ENCODE measurements around the gene SPAG4.

Gene SPAG4

GRCh38 chr20:35598476-35598875, 17.2 kb upstream of the SPAG4 start:
- DNase-seq, result peak in 9 of 42 donors; percentile 16 to 64 (median 32)
- intact Hi-C loops (cut with DNase I), result no loop called here

GRCh38 chr20:35598899-35599775, 16.5 kb upstream of the SPAG4 start:
- intact Hi-C loops (cut with DNase I), result no loop called here
- DNase-seq, result no peak

DNA sequence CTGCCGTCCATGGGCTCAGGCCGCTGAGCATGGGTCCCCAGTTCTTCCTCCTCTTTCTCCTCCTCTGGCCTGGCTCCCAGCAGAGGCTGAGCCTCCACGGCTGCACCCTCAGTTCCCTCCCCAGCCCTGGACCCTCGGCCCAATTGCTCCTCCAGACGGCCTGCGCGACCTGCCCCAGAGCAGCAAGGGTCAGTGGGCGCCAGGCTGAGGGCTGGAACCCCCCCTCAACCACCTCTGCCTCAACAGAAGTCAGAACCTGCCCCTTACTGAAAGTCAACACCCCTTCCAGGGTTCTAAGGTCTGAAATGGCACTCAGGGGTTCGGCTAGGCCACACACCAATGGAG, 15.9 kb upstream of the SPAG4 start:
- DNase-seq, result no peak
- intact Hi-C loops (cut with DNase I), result no loop called here

DNA sequence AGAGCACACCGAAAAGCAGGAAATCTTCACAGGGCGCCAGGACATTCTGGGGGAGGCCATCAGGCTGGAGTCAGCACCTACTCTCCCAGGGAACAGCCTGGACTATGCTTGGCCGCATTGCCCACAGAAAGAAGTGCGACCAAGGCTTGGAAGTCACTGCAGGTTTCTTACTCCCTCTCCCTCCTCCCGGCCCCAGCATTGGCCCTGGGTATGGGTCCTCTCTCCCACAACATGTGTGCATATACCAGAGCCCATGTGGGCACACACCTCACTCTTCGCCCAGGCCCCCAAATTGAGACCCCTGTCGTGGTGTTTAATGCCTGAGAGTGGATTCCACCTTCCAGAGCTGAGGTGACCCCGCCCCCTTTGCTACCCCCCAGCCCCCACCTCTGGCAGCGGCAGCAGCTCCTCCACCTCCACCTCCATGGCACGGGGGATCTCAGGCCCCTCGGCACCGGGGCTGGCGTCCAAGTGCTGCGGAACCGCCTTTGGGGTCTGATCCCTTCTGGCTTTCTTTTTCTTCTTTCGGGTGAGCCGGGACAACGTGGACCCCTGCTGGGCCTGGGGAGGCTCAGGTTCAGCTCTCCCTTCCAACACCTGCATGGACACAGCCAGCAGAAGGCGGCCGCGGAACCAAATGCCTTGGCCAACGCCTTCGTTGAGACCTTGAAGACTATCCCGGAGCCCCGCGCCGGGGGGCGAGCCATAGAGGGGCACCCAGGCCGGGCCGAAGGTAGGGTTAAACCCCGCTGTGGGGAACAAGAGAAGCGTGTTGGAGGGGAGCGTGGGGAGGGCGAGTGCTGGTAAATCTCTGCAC, 15.2 kb upstream of the SPAG4 start:
- intact Hi-C loops (cut with DNase I), result no loop called here
- DNase-seq, result no peak

DNA sequence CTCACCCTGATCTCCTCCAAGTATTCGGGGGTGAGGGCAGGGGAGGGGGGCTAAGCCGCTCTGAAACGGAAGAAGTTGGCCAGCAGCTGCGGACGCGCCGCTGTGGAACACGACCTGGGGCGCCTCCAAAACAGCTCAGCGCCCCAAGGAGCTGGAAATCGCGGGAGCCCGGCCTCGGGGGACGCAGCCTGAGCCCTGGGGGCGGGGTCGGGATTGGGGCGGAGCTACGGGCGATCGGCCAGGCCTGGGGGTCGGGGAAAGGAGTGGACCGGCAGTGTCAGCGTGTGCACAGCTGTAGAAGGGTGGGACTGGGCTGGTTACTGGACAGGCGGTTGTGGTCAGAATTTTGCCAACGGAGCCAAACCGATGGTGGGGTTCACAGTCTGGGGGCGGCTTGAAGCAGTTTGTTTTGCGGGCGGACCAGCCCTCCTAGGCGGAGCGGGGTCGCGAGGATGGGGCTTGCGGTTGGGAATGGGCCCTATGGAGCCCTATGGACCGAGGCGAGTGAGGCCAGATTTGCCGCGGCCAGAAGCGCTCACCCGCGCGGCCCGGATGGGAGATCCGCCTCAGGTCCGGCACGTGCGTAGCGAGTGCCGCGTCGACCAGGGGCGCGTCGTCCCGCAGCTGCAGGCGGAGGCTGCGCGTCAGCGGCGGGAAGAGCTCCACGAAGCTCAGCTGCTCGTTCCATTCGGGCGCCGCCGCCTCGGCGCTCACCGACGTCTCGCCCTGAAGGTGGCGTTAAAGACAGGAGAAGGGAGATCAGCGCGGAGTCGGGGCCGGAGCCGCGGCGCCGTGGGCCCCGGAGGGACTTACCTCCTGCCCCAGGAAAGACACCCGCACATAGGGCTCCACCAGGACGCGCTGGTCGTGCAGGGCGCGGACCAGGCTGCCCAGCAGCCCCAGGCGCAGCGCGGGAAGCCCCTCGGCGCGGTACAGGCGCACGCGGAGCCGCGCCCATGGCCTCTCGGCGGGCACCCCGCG, 14.3 kb upstream of the SPAG4 start:
- intact Hi-C loops (cut with DNase I), result no loop called here
- peak; percentile 24 to 90 (median 73) for DNase-seq

DNA sequence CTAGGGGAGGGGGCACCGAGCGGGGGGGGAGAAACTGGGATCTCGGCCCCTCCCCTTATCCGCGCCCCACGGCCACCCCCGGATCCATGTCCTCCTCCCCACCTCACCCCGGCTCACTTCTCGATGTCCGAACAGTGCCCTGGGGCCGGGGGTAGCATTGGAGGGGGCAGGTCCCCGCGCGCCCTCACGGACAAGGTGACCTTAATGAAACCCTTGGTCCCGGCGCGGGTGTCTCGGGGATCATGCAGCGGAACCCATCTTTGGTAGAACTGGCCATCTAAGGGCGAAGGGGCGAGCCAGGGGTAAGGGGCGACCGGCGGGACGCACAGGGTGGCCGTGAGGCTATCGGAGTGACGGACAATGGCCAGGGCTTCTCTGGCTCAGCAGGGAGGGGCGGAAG, 13.6 kb upstream of the SPAG4 start:
- no peak for DNase-seq
- intact Hi-C loops (cut with DNase I), result no loop called here

DNA sequence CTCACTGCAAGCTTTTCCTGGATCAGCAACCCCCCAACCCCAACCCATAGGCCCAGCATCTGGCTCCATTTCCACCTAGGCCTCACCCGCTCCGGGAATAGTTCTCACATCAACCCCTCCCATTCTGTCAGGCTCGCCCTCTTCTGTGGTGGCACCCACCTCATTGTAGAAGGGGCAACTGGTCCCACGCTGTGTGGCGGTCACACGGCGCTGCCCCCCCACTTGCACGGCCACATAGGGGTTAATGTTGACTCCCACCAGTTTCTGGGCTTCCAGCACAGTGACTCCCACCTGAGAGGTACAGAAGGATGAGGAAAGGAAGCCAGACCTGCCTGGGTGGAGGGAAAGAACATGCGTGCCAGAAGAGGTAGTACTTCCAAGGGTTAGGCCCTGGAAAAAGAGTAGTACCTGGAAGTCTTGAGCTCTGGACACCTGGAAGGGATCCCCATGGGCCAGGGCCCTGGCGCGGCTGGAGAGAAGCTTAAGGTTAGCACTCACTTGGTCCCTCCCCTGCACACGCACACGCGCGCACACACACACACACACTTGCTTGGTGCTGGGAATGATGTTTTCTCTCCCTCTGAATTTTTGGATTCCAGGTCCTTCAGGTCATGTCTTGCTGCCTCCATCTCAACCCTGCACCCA, 12.7 kb upstream of the SPAG4 start:
- intact Hi-C loops (cut with DNase I), result no loop called here

GRCh38 chr20:35603695-35604448, 11.8 kb upstream of the SPAG4 start:
- intact Hi-C loops (cut with DNase I), result no loop called here
- DNase-seq, result no peak

More for the DNA sequence above, 12.7 kb upstream of the SPAG4 start:
- DNase-seq, result no peak

GRCh38 chr20:35604449-35604747, 11.2 kb upstream of the SPAG4 start:
- intact Hi-C loops (cut with DNase I), result no loop called here

GRCh38 chr20:35606127-35606526, 9.5 kb upstream of the SPAG4 start:
- DNase-seq, result no peak
- intact Hi-C loops (cut with DNase I), result no loop called here

More at GRCh38 chr20:35604449-35604747, 11.2 kb upstream of the SPAG4 start:
- DNase-seq, result no peak

- DNase-seq, result no peak
Observed at GRCh38 chr20:35607003-35607735, 8.5 kb upstream of the SPAG4 start.

DNA sequence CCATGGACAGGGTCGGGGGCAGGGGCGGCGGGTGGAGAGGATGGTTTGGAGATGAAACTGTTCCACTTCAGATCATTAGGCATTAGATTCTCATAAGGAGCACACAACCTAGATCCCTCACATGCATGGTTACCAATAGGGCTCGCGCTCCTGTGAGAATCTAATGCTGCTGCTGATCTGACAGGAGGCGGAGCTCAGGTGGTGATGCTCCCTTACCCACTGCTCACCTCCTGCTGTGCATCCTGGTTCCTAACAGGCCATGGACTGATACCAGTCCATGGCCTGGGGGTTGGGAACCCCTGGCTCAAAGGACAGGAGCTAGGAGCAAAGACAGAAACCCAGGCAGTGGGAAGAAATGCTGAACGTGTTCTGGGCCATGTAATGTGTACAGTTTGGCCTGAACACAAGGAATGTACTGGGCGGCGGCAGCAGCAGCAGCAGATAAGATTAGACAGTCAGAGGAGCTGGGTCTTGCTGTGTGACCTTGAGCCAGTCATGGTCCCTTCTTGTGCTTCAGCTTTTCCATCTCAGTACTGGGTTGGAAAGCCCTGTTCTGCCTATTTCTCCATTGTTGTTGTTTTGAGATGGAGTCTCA, 4.7 kb upstream of the SPAG4 start:
- intact Hi-C loops (cut with DNase I), result loop anchor here (10.0 kb wide), 1 partner anchor 54 kb away; the partner anchor contains the start of genes CPNE1 and RBM12
- DNase-seq, result no peak

More at GRCh38 chr20:35607003-35607735, 8.5 kb upstream of the SPAG4 start:
- intact Hi-C loops (cut with DNase I), result no loop called here

- DNase-seq, result no peak
- intact Hi-C loops (cut with DNase I), result loop anchor here (10.0 kb wide), 1 partner anchor 53 kb away; the partner anchor contains the start of genes CPNE1 and RBM12
Observed at GRCh38 chr20:35611482-35611881, 4.1 kb upstream of the SPAG4 start.

GRCh38 chr20:35616465-35617396, 1.1 kb downstream of the SPAG4 start:
- intact Hi-C loops (cut with DNase I), result loop anchor here (10.0 kb wide), 1 partner anchor 48 kb away; the partner anchor contains the start of genes CPNE1 and RBM12
- peak; percentile 32 to 98 (median 68) for DNase-seq

All from head of caudate nucleus (tissue), 42 donors.